Hindlimb muscle (tissue), 1 donor: ENCODE results near the gene TNN. TPM values are rescaled to one million over a fixed set of nuclear protein-coding genes. Genes with fewer than 3 reads are reported as not detected.

Source experiments
- DNase-seq: peaks from one replicate; pipeline ENCODE4 v3.0.0-alpha.2; 2013
- polyA plus RNA-seq: library from polyadenylated mRNA; unstranded; fragments of 120-200 nt; gene quantifications from one replicate; pipeline ENCODE4 v1.2.1, GENCODE V29; 2013; ENCODE audit not compliant: insufficient read length

The TNN gene
- polyA plus RNA-seq, 1 donor: 4.8 TPM

- no peak for DNase-seq
Observed at GRCh38 chr1:175148068-175148467, 80.4 kb downstream of the TNN start.

DNA sequence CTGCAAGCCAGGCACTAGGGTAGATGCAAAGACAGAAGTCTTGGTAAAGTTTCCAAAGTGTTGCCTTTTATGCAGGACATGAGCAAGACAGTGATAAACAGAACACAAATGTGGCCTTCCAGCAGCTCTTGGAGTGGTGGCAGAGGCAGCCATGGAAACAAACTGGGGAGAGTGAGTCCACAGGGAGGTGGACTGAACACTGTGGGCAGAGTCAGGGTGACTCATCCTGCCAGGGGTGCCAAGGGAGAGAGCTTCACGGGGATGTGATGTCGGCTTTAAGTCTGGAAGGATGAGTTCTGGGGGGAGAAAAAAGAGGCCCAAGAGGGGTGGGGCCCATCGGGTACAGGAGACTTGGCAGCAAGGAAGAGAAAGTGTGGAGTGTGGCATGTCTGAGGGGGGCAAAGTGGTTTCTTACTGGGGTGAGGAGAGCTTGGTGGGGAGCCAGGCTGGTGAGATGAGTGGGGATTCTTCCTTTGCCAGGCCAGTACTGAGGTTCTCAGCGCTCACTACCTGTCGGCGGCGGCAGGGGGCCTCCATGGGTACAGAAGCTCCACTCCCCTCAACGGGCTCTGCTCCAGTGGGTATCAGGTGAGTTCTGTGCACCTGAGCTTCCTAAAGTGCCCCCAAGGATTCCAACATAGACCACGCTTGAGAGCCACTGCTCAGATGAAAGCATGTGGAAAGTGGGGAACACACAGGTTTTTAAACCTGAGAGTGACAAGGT lies 83.1 kb downstream of the TNN start:
- no peak for DNase-seq

- DNase-seq: peak; percentile 59
Observed at GRCh38 chr1:175152006-175152652, 84.5 kb downstream of the TNN start.

- DNase-seq: peak; percentile 71
Observed at GRCh38 chr1:175154629-175155472, 87.2 kb downstream of the TNN start.

- no peak for DNase-seq
Observed at GRCh38 chr1:175155473-175155856, 87.8 kb downstream of the TNN start.

GRCh38 chr1:175155936-175156335 lies 88.3 kb downstream of the TNN start:
- no peak for DNase-seq

- DNase-seq: no peak
Observed at GRCh38 chr1:175157200-175157599, 89.6 kb downstream of the TNN start.

GRCh38 chr1:175158170-175158591 lies 90.5 kb downstream of the TNN start:
- DNase-seq: no peak

GRCh38 chr1:175162955-175163354 lies 95.3 kb downstream of the TNN start:
- DNase-seq: peak; percentile 62

DNA sequence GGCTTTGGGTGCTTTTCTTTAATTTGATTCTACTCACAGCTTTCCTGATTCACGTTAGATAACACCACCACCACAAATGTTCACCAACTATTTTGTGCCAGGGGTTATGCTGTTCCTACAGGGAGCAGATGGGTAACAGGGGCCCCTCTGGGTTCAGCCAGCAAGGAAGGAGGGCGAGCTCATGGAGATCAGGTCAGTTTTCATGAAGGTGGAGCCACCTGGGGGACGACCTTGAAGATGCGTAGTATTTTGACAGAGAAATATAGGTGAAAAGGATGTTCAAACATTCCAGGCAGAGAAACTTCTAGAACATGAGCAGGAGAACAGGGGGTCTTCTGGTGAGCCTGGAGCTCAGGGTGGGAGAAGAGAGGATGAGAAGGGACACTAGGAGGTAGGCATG lies 96.1 kb downstream of the TNN start:
- DNase-seq: no peak

- no peak for DNase-seq
Observed at GRCh38 chr1:175164751-175165150, 97.1 kb downstream of the TNN start.

- DNase-seq: no peak
Observed at GRCh38 chr1:175166746-175167145, 99.1 kb downstream of the TNN start.

- no peak for DNase-seq
Observed at GRCh38 chr1:175167861-175168260, 100.2 kb downstream of the TNN start.

- no peak for DNase-seq
Observed at GRCh38 chr1:175168782-175169181, 101.1 kb downstream of the TNN start.

GRCh38 chr1:175169286-175170018 lies 101.8 kb downstream of the TNN start:
- no peak for DNase-seq

- DNase-seq: no peak
Observed at GRCh38 chr1:175171036-175171913, 103.6 kb downstream of the TNN start.

DNA sequence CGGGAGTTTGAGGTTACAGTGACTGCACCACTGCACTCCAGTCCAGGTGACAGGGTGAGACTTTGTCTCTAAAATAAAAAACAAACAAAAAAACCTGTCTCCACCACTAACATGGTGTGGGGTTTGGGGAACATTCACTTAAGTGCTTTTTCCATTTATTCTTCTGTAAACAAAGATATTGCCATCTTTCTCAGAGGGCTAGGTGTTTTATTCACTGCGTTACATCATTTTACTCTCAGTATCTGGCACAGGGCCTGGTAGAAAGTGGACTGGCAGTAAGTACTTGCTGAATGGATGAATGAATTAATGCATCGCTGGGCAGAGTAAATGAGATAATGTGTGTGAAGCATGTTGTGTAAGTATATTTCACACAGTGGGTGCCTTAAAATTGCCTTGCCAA lies 104.9 kb downstream of the TNN start:
- no peak for DNase-seq

DNA sequence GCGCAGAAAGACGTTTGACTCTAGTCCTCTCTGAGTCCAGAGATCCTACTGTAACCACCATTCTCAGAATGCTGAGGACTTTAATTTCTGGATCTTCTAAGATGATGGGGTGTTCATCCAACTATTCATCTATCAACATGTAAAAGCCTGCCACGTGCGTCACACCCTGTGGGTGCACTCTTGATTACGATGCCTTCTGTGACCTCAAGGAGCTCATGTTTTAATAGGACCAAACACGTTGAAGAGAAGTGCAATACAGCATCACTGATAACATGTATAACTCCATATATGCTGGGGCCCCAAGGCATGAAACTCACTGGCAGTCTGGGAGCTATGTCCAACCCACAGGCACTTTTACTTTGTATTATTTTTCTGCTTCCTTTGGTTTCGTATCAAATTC lies 105.9 kb downstream of the TNN start:
- no peak for DNase-seq

DNA sequence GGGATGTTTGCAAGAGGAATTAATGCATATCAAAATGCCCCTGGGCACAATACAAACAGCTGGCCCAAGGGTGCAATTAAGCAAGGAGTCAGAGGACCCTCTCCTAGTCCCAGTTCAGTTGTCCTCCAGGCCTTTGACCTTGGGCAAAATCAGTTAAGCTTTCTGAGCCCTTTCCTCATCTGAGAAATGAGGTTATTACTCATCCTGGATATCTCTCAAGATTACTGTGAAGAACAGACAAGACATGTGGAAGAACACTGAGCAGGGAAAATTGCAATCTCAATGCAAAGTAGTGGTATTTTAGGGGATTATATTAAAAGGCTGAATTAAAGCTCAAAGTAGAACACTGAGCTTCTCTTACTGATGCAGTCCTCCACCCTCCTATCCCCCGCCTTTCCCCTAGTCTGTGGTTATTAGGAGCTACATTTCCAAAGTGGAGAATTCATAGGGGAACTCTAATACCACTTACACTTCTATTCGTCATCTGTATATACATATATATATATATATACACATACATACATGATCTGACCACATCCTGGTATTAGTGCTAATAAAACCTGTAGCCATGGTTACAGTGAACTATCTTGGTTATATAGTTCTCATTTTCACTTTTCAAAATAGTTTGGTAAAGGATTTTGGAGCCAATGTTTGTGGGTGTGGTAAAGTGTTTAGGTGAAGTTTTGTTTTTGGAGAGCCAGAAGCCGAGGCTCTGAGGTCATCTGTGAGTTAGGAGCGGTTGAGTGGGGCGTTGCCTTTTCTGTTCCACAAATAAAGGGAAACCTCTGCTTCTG lies 106.9 kb downstream of the TNN start:
- DNase-seq: no peak

DNA sequence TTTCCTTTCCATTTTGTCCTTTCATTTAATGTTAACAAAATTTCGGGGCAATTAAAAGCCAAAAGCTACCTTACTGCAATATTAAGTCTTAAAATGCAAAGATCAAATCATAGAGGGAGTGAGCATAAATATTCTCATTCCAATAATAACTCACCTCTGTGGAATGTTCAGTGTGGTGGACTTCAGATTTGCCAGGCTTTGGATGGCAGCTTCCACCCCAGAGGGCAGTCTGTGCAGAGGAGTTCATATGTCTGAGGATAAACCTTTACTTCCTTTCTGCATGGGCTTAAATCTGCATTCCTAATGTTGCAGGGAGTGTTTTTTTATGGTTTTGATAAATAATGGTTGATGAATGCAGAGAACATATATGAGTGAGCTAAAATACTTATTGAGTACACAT lies 108.6 kb downstream of the TNN start:
- no peak for DNase-seq

DNA sequence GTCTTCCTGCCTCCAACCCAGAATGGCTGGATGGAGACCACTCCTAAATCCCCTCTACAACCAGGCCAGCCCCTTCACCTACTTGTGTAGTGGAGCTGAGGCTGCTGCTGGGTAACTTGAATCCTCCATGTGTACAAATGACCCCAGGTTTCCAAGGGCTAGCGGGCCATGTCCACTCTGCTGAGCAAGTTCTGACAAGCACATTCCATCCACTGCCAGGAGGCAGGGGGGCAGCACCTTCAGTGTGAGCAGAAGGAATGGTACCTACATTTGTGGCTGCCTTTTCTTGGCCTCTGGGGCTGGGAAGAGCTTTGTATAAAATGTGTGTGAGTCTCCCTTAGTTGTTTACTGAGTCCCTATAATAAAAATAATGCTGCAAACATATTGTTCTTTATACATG lies 110.4 kb downstream of the TNN start:
- DNase-seq: no peak
